SK-N-SH (cell line): ENCODE data around the gene SLC46A1.

Source experiments
- ELF1 ChIP-seq: IDR thresholded peaks from 2 replicates; pipeline ENCODE4 v1.4.0; 2012
- EZH2phosphoT487 ChIP-seq: fragments of 200-600 bp; sonication (generic); IDR thresholded peaks from 2 replicates; pipeline ENCODE4 v1.6.1; 2017; ENCODE audit warnings: low read depth, mixed run types, mild to moderate bottlenecking, antibody characterized with exemption, moderate library complexity, borderline replicate concordance
- FOXM1 ChIP-seq: IDR thresholded peaks from 2 replicates; pipeline ENCODE4 v1.4.0; 2012; ENCODE audit warnings: low read depth, mild to moderate bottlenecking
- GABPA ChIP-seq: IDR thresholded peaks from 2 replicates; pipeline ENCODE4 v1.4.0; 2012; ENCODE audit warnings: low read depth, mild to moderate bottlenecking
- RAD21 ChIP-seq: IDR thresholded peaks from 2 replicates; pipeline ENCODE4 v1.6.1; 2012; ENCODE audit warnings: mild to moderate bottlenecking, low read length
- SMC3 ChIP-seq: IDR thresholded peaks from 2 replicates; pipeline ENCODE4 v1.6.1; 2012; ENCODE audit warnings: low read depth, low read length, improper control_type of control experiment
- TCF12 ChIP-seq: IDR thresholded peaks from 2 replicates; pipeline ENCODE4 v1.4.0; 2012
- TF ChIP-seq, protein P1 (sequence below): fragments of 200-600 bp; sonication (generic); IDR thresholded peaks from 2 replicates; pipeline ENCODE4 v1.6.1; 2017; ENCODE audit warnings: antibody characterized with exemption, mild to moderate bottlenecking, moderate library complexity
- TF ChIP-seq, protein P2 (sequence below): IDR thresholded peaks from 2 replicates; pipeline ENCODE4; 2012
- TF ChIP-seq, protein P3 (sequence below): IDR thresholded peaks from 2 replicates; pipeline ENCODE4 v1.4.0; 2012; ENCODE audit warnings: low read depth
- TF ChIP-seq, protein P4 (sequence below): IDR thresholded peaks from 2 replicates; pipeline ENCODE4 v1.4.0; 2012; ENCODE audit warnings: low read depth, borderline replicate concordance

DNA sequence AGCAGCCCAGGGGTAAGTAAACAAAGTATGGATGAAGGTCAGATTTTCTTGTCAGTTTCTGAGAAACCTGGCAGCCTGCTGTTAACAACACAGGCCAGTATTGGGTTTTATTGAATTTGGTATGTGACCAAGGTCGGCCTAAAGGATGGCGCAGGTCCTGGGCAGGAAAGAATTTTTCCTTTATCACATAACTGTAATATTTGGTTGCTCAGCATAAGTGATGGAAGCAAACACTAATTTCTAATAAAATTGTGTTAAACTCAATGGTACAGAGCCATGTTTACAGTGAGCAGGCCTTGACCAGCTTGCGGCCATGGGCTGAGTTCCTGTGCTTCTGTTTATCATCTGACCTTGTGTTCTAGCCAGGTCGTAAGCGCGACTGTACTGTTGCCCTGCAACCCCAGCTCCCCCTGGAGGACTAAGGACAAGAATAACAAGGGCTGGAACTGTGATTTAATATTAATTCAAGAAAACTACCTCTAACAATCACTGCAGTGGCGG lies 59.2 kb downstream of the SLC46A1 start:
- TF ChIP-seq FOXM1 (no peak), EZH2phosphoT487 (no peak), GABPA (no peak), ELF1 (no peak), RAD21 (peak; percentile 23; the same call in 1 of the 2 replicates), TCF12 (no peak), SMC3 (peak; percentile 1; the same call in 1 of the 2 replicates)
- TF ChIP-seq, protein P1, sequence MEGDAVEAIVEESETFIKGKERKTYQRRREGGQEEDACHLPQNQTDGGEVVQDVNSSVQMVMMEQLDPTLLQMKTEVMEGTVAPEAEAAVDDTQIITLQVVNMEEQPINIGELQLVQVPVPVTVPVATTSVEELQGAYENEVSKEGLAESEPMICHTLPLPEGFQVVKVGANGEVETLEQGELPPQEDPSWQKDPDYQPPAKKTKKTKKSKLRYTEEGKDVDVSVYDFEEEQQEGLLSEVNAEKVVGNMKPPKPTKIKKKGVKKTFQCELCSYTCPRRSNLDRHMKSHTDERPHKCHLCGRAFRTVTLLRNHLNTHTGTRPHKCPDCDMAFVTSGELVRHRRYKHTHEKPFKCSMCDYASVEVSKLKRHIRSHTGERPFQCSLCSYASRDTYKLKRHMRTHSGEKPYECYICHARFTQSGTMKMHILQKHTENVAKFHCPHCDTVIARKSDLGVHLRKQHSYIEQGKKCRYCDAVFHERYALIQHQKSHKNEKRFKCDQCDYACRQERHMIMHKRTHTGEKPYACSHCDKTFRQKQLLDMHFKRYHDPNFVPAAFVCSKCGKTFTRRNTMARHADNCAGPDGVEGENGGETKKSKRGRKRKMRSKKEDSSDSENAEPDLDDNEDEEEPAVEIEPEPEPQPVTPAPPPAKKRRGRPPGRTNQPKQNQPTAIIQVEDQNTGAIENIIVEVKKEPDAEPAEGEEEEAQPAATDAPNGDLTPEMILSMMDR, result peak; percentile 39
- TF ChIP-seq, protein P2, sequence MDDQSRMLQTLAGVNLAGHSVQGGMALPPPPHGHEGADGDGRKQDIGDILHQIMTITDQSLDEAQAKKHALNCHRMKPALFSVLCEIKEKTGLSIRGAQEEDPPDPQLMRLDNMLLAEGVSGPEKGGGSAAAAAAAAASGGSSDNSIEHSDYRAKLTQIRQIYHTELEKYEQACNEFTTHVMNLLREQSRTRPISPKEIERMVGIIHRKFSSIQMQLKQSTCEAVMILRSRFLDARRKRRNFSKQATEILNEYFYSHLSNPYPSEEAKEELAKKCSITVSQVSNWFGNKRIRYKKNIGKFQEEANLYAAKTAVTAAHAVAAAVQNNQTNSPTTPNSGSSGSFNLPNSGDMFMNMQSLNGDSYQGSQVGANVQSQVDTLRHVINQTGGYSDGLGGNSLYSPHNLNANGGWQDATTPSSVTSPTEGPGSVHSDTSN, result no peak
- TF ChIP-seq, protein P3, sequence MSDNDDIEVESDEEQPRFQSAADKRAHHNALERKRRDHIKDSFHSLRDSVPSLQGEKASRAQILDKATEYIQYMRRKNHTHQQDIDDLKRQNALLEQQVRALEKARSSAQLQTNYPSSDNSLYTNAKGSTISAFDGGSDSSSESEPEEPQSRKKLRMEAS, result no peak
- TF ChIP-seq, protein P4, sequence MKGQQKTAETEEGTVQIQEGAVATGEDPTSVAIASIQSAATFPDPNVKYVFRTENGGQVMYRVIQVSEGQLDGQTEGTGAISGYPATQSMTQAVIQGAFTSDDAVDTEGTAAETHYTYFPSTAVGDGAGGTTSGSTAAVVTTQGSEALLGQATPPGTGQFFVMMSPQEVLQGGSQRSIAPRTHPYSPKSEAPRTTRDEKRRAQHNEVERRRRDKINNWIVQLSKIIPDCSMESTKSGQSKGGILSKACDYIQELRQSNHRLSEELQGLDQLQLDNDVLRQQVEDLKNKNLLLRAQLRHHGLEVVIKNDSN, result no peak
